ENCODE measurements around the gene UNC13D.
"Not testable (repeated sequence)": the region's sequence is repeated elsewhere in the genome, so short reads cannot be mapped to it uniquely, and the experiment has no call there.

Gene UNC13D

GRCh38 chr17:75822119-75822799, 21.9 kb downstream of the UNC13D start:
- no peak for DNase-seq (ENCODE audit: low read depth in 2 of 2, low spot score in 1 of 2)

- no peak for DNase-seq (ENCODE audit: low read depth in 2 of 2, low spot score in 1 of 2)
Measured at GRCh38 chr17:75821552-75821951, 22.7 kb downstream of the UNC13D start.

GRCh38 chr17:75820094-75821080, 23.8 kb downstream of the UNC13D start:
- DNase-seq (ENCODE audit: low read depth in 2 of 2, low spot score in 1 of 2): no peak

- no peak for DNase-seq (ENCODE audit: low read depth in 2 of 2, low spot score in 1 of 2)
Measured at GRCh38 chr17:75819678-75820077, 24.5 kb downstream of the UNC13D start.

- no peak for DNase-seq (ENCODE audit: low read depth in 2 of 2, low spot score in 1 of 2)
Measured at GRCh38 chr17:75819116-75819515, 25.1 kb downstream of the UNC13D start.

GRCh38 chr17:75818326-75818885, 25.8 kb downstream of the UNC13D start:
- no peak for DNase-seq (ENCODE audit: low read depth in 2 of 2, low spot score in 1 of 2)

GRCh38 chr17:75817571-75817970, 26.6 kb downstream of the UNC13D start:
- DNase-seq (ENCODE audit: low read depth in 2 of 2, low spot score in 1 of 2): no peak

- no peak for DNase-seq (ENCODE audit: low read depth in 2 of 2, low spot score in 1 of 2)
Measured at GRCh38 chr17:75816693-75817092, 27.5 kb downstream of the UNC13D start.

GRCh38 chr17:75815399-75815798, 28.8 kb downstream of the UNC13D start:
- DNase-seq (ENCODE audit: low read depth in 2 of 2, low spot score in 1 of 2): no peak

GRCh38 chr17:75814900-75815373, 29.3 kb downstream of the UNC13D start:
- DNase-seq (ENCODE audit: low read depth in 2 of 2, low spot score in 1 of 2): no peak

GRCh38 chr17:75814021-75814395, 30.2 kb downstream of the UNC13D start:
- no peak for DNase-seq (ENCODE audit: low read depth in 2 of 2, low spot score in 1 of 2)

- DNase-seq (ENCODE audit: low read depth in 2 of 2, low spot score in 1 of 2): no peak
Measured at GRCh38 chr17:75813081-75814020, 30.9 kb downstream of the UNC13D start.

GRCh38 chr17:75812096-75813013, 31.8 kb downstream of the UNC13D start:
- no peak for DNase-seq (ENCODE audit: low read depth in 2 of 2, low spot score in 1 of 2)

GRCh38 chr17:75811174-75811573, 33.0 kb downstream of the UNC13D start:
- no peak for DNase-seq (ENCODE audit: low read depth in 2 of 2, low spot score in 1 of 2)

- DNase-seq (ENCODE audit: low read depth in 2 of 2, low spot score in 1 of 2): not testable (repeated sequence)
Measured at GRCh38 chr17:75810756-75811155, 33.4 kb downstream of the UNC13D start.

GRCh38 chr17:75810216-75810615, 34.0 kb downstream of the UNC13D start:
- no peak for DNase-seq (ENCODE audit: low read depth in 2 of 2, low spot score in 1 of 2)

- no peak for DNase-seq (ENCODE audit: low read depth in 2 of 2, low spot score in 1 of 2)
Measured at GRCh38 chr17:75809631-75810111, 34.5 kb downstream of the UNC13D start.

GRCh38 chr17:75808905-75809621, 35.1 kb downstream of the UNC13D start:
- DNase-seq (ENCODE audit: low read depth in 2 of 2, low spot score in 1 of 2): no peak

- DNase-seq (ENCODE audit: low read depth in 2 of 2, low spot score in 1 of 2): no peak
Measured at GRCh38 chr17:75808549-75808904, 35.7 kb downstream of the UNC13D start.

Measured in stimulated activated CD8-positive, alpha-beta memory T cell treated with anti-CD3 and anti-CD28 coated beads, Interleukin-4, amount 100 ng/mL, for 1 hour (primary cell).